Activated CD4-positive, alpha-beta T cell treated with anti-CD3 and anti-CD28 coated beads, Interleukin-2, amount 10 ng/mL, durations not matched to agents 7 days and 5 days (primary cell): Measurements from ENCODE around the gene ADAM12. TPM values are rescaled to one million over a fixed set of nuclear protein-coding genes. Genes with fewer than 3 reads are reported as not detected.
A peak's percentile ranks its signal among the peaks of the same experiment; 100 is the strongest.
"Not testable (repeated sequence)": the region's sequence is repeated elsewhere in the genome, so short reads cannot be mapped to it uniquely, and the experiment has no call there.

Experiments used
- CTCF ChIA-PET: fragments of 350-600 bp; sonication (Branson Sonifier 250); formaldehyde crosslinking; loops from one replicate; lab custom pipeline; 2021; ENCODE audit warnings: antibody characterized with exemption; lab: Charles Lee
- POLR2A ChIA-PET: fragments of 350-600 bp; sonication (Branson Sonifier 250); formaldehyde crosslinking; loops from one replicate; lab custom pipeline; 2021; ENCODE audit warnings: antibody characterized with exemption; lab: Charles Lee
- DNase-seq: peaks from one replicate; pipeline ENCODE4 v3.0.0-alpha.2; 2020
- H3K27ac Mint-ChIP-seq: one replicate; pipeline ENCODE4 v1.8.0; 2021; ENCODE audit warnings: mild to moderate bottlenecking, moderate library complexity, mixed read lengths
- H3K27me3 Mint-ChIP-seq: one replicate; pipeline ENCODE4 v1.8.0; 2021; ENCODE audit warnings: mixed read lengths
- H3K36me3 Mint-ChIP-seq: one replicate; pipeline ENCODE4 v1.8.0; 2021; ENCODE audit warnings: low read depth, mixed read lengths
- H3K4me1 Mint-ChIP-seq: one replicate; pipeline ENCODE4 v1.8.0; 2021; ENCODE audit warnings: mixed read lengths
- H3K4me3 Mint-ChIP-seq: one replicate; pipeline ENCODE4 v1.8.0; 2021; ENCODE audit warnings: mild to moderate bottlenecking, moderate library complexity, mixed read lengths
- H3K9me3 Mint-ChIP-seq: one replicate; pipeline ENCODE4 v1.8.0; 2021; ENCODE audit warnings: mixed read lengths
- total RNA-seq, 2 experiments: library from RNA; stranded (reverse); gene quantifications; one replicate each; pipeline ENCODE4 v1.2.3, GENCODE V29; 2021

The ADAM12 gene
- total RNA-seq, 2 experiments from 2014 or later, result 0.45 to 0.65 TPM

DNA sequence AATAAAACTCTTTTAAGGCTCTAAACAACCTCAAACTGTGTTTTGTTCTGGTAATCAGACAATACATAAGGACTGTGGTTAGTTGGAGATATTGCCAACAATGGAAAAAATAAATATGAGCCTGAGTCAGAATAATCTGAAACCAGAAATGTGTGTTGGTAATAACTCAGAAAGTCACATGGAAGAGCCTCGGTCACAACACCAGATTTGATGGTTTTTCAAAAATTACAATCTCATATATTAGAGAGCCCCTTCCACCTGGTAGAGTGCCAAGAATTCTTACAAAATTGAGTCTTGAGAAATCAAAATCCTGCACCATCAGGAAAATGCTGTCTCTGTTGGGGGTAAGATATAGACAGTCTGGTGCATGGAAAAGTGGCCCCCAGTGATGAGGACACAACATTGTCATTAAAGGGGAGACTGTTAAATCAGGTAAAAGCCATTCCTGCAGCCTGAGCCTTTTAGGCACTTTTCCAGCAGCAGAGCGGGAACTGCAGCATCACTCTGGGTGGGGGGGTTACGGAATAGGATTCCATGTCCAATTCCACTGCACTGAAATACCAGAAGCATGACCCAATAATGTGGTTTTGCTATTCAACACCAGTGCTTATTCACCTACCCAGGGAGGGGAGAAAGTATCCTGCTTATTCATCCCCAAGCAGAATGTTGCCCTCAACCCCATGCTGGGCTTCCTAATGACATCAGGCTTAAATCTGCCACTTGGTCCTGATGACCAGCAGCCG is 9.5 kb upstream of the ADAM12 start:
- H3K4me3 Mint-ChIP-seq, result no peak overlapping the region
- no peaks in the 10 kb centered on the region for H3K27me3 Mint-ChIP-seq
- H3K27ac Mint-ChIP-seq, result no peak overlapping the region
- H3K36me3 Mint-ChIP-seq, result no peaks in the 10 kb centered on the region
- H3K4me1 Mint-ChIP-seq, result no peaks in the 10 kb centered on the region
- DNase-seq, result no peak
- ChIA-PET POLR2A (no interaction called here), CTCF (no interaction called here)
- no peaks in the 10 kb centered on the region for H3K9me3 Mint-ChIP-seq

DNA sequence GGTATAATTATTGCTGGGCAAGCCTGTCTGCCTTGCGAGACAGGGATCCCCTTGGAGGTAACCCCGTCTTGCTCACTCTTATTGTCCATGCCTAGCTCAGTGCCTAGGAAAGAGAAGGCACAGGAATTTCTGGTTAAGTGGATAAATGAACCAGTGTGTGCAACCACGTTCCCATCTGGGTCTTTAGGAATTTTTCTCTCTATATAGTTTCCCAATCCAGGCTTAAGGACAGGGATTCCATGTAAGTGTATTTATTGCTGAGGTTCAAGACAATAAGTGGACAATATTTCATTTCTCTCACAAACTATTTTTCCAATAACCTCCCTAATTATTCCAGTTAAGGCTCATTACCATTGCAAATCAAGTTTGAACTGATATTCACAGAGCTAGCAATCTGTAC is 8.9 kb upstream of the ADAM12 start:
- Mint-ChIP-seq H3K4me3 (no peak overlapping the region), H3K27ac (no peak overlapping the region), H3K9me3 (no peaks in the 10 kb centered on the region), H3K4me1 (no peaks in the 10 kb centered on the region), H3K36me3 (no peaks in the 10 kb centered on the region), H3K27me3 (no peaks in the 10 kb centered on the region)
- ChIA-PET POLR2A (no interaction called here), CTCF (no interaction called here)
- DNase-seq, result no peak

DNA sequence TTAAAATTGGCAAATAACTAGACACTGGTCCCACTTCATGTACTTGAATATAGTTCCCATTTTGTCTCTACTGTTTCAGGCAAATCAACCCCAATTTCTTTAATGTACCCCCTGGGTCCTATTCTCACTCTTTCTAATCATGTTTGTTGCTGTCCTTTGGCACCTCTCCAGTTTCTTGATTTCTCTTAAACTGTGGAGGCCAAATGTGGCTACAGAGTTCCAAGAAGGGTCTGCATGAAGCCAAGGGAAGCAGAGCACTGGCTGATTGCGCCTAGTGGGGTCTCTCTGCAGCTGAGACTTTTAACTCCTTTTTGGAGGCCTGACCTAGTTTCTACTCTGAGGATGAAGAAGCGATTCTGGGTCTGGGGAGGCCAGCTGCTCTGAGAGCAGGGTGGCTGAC is 6.7 kb upstream of the ADAM12 start:
- H3K4me3 Mint-ChIP-seq, result no peak overlapping the region
- no peak overlapping the region for H3K27ac Mint-ChIP-seq
- no peaks in the 10 kb centered on the region for H3K4me1 Mint-ChIP-seq
- no peaks in the 10 kb centered on the region for H3K36me3 Mint-ChIP-seq
- POLR2A ChIA-PET, result no interaction called here
- no peaks in the 10 kb centered on the region for H3K9me3 Mint-ChIP-seq
- DNase-seq, result no peak
- CTCF ChIA-PET, result no interaction called here
- H3K27me3 Mint-ChIP-seq, result peaks cover 3% of the 10 kb centered on the region

DNA sequence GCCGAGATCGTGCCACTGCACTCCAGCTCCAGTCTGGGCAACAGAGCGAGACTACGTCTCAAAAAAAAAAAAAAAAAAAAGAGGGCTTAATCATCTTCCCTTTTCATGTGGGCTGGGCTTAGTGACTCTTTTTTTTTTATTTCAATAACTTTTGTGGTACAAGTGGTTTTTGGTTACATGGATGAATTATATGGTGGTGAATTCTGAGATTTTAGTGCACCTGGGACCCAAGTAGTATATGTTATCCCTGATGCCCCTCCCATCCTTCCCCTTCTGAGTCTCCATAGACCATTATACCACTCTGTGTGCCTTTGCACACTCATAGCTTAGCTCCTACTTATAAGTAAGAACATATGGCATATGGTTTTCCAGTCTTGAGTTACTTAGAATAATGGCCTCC is 4.8 kb upstream of the ADAM12 start:
- Mint-ChIP-seq H3K9me3 (no peaks in the 10 kb centered on the region), H3K36me3 (no peaks in the 10 kb centered on the region), H3K4me3 (no peak overlapping the region), H3K27ac (no peak overlapping the region), H3K27me3 (peaks cover 16% of the 10 kb centered on the region), H3K4me1 (no peaks in the 10 kb centered on the region)
- no peak for DNase-seq
- CTCF ChIA-PET, result no interaction called here
- POLR2A ChIA-PET, result no interaction called here

DNA sequence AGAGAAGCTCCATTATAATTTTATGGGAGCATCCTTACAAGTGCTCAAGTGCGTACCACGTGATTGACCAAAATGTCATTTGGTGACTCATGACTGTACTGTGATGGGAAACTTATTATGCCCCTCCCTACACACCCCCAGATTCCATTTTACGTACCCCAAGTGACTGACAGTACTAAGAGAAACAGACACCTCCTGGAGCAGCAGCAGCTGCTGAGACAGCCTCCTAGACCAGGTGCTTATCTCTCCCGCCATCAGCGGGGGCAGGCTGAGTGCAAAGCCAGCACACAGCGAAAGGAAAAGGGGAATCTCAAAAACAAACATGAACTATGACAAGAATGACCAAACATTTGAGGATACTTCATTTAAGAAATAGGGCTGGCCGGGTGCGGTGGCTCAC is 4.2 kb upstream of the ADAM12 start:
- Mint-ChIP-seq H3K27me3 (peaks cover 18% of the 10 kb centered on the region), H3K36me3 (no peaks in the 10 kb centered on the region), H3K9me3 (no peaks in the 10 kb centered on the region), H3K4me1 (no peaks in the 10 kb centered on the region), H3K27ac (no peak overlapping the region), H3K4me3 (no peak overlapping the region)
- POLR2A ChIA-PET, result no interaction called here
- CTCF ChIA-PET, result no interaction called here
- DNase-seq, result no peak

DNA sequence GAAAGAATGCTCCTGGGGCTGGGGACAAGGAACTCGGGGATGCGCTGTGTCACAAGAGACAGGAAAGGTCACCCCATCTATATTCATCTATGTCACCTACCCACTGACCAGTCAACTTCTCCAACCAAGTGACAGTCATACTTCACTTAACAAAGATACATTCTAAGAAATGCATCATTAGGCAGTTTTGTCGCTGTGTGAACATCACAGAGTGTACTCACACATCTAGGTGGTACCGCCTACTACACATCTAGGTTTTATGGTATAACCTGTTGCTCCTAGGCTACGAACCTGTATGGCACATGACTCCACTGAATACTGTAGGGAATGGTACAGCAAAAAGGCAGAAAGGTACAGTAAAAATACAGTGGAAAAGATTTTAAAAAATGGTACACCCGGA is 3.8 kb upstream of the ADAM12 start:
- peaks cover 22% of the 10 kb centered on the region for H3K27me3 Mint-ChIP-seq
- H3K9me3 Mint-ChIP-seq, result peaks cover under 1% of the 10 kb centered on the region
- no peak overlapping the region for H3K4me3 Mint-ChIP-seq
- ChIA-PET POLR2A (no interaction called here), CTCF (no interaction called here)
- peaks cover 3% of the 10 kb centered on the region for H3K4me1 Mint-ChIP-seq
- peaks cover 2% of the 10 kb centered on the region for H3K36me3 Mint-ChIP-seq
- no peak for DNase-seq
- H3K27ac Mint-ChIP-seq, result no peak overlapping the region

DNA sequence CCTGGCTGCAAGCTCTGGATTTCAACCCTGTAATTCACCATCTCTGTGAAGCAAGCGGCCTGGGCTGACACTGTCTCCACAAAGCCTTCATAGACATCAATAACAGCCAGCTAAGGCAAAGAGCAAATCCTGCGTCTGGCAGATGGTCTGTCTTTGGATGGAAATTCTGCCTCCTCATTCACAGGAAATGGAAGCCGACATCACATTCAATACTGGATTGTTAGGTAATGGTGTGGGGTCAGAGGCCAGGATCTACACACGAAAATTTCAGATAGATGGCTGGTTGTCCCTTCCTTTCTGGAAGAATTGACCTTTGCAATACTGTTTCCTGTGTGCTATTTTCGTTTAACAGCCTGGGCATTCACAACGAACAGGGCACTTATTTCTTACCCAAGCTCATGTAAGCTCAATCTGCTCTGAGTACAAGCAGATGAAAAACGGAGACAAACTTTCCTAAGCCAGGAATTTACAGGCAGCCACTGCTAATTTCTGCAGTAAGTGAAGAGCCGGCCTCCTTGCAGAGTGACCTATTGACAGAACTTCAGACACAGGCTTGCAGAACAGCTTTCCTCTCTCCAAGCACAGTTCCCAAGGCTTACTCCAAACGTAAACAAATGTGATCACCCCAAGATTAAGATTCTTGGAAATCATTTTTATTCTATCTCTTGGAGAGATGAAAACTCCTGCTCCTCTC is 3.1 kb upstream of the ADAM12 start:
- POLR2A ChIA-PET, result no interaction called here
- Mint-ChIP-seq H3K4me1 (peaks cover 6% of the 10 kb centered on the region), H3K4me3 (no peak overlapping the region), H3K27ac (no peak overlapping the region), H3K9me3 (peaks cover 3% of the 10 kb centered on the region), H3K36me3 (peaks cover 2% of the 10 kb centered on the region), H3K27me3 (peaks cover 29% of the 10 kb centered on the region)
- CTCF ChIA-PET, result no interaction called here
- DNase-seq, result no peak

DNA sequence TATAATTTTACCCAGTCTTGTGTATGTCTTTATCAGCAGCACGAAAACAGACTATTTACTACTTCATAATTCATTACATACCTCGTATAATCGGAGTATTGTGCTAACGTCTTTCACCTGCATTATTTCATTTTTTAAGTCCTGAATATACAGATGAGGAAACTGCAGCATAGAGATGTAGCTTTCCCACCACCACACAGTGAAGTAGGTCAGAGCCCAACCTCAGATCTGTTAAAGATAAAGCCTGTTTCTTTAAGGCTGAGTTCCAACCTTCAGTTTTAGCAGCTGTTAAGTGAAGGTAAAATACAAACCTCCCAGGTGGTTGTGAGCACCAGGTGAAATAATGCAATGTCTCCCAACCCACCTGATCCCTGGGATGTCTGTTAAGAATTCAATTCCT is 2.0 kb upstream of the ADAM12 start:
- H3K4me1 Mint-ChIP-seq, result peaks cover 6% of the 10 kb centered on the region
- H3K9me3 Mint-ChIP-seq, result peaks cover 3% of the 10 kb centered on the region
- ChIA-PET CTCF (no interaction called here), POLR2A (no interaction called here)
- H3K27me3 Mint-ChIP-seq, result peaks cover 38% of the 10 kb centered on the region
- no peak for DNase-seq
- H3K36me3 Mint-ChIP-seq, result peaks cover 2% of the 10 kb centered on the region
- no peak overlapping the region for H3K27ac Mint-ChIP-seq
- no peak overlapping the region for H3K4me3 Mint-ChIP-seq

DNA sequence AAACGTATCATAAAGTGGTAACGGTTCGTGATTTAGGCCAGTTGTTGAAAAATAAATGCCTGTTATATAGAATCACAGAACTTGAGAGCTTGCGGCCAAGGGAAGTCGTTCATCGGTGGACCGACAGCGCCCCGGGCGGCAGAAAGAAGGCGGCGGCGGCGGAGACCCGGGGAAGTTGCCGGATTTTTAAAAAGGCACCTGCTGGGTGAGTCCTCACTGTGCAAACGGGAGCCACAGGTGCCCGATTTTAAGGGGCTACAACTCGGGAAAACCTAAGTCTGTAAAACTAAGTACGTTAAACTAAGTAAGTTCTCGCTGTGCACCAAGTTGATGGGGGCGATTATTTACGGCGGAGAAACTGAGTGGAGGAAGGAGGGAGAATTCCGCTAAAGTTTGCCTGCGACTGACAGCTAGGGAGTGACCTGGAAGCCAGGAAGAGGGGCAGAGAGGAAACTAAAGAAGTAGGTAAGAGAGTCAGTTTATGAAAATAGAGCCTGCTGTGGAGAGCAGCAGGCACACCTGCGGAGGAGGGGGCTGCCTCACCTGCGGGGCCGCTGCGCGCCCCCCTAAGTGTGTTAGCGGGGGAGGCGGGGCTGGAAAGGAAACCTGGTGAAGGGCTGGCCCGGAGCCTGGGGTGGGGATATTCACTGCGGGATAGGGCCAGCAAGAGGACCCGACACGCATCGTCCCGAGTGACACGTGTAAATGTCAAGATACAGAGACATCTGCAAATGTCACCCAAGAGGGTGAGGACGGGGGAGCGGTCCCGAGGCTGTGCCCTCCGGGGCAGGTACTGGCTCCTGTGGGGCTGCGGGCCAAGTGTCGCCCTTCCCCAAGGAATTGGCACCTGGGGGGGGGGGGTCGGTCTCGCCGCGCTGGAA is 996 bp downstream of the ADAM12 start:
- CTCF ChIA-PET, result no interaction called here

DNA sequence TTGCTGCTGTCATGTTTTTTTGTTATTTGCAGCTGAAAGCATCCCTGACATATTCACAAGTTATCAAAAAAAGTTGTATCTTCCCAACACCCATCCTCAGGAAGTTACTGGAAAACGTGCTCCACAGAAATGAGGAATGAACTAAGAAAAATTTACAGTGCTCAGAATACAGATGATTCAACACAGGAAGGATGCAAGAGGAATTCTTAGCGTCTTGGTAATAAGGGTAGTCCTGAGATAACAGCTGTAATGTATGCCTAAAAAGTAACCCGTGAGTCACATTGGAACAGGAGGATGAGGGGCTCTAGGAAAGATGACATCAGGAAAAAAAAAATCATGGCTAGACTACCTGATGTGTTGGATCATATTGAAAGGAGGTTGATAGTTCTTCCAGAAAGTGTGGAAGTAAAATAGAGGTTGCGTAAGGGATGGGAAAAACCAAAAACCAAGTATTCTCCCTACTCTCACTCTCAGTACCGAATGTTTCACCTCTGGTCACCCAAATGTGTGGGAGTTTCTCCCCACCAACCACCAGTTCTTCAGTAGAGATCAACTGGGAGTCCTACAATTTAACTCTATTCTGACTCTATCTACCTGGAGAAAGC is 3.9 kb downstream of the ADAM12 start:
- Mint-ChIP-seq H3K27ac (no peak overlapping the region), H3K27me3 (peaks cover 29% of the 10 kb centered on the region), H3K4me1 (peaks cover 6% of the 10 kb centered on the region), H3K9me3 (peaks cover 7% of the 10 kb centered on the region), H3K4me3 (no peak overlapping the region), H3K36me3 (peaks cover 2% of the 10 kb centered on the region)
- POLR2A ChIA-PET, result no interaction called here
- no peak for DNase-seq
- CTCF ChIA-PET, result no interaction called here

More for the DNA sequence above, 996 bp downstream of the ADAM12 start:
- peak; percentile 12 for DNase-seq
- H3K27ac Mint-ChIP-seq, result peak overlapping the region; percentile 78
- H3K27me3 Mint-ChIP-seq, result peaks cover 38% of the 10 kb centered on the region
- POLR2A ChIA-PET, result no interaction called here
- H3K36me3 Mint-ChIP-seq, result peaks cover 2% of the 10 kb centered on the region
- H3K4me3 Mint-ChIP-seq, result peak overlapping the region; percentile 59
- peaks cover 6% of the 10 kb centered on the region for H3K4me1 Mint-ChIP-seq
- peaks cover 3% of the 10 kb centered on the region for H3K9me3 Mint-ChIP-seq

DNA sequence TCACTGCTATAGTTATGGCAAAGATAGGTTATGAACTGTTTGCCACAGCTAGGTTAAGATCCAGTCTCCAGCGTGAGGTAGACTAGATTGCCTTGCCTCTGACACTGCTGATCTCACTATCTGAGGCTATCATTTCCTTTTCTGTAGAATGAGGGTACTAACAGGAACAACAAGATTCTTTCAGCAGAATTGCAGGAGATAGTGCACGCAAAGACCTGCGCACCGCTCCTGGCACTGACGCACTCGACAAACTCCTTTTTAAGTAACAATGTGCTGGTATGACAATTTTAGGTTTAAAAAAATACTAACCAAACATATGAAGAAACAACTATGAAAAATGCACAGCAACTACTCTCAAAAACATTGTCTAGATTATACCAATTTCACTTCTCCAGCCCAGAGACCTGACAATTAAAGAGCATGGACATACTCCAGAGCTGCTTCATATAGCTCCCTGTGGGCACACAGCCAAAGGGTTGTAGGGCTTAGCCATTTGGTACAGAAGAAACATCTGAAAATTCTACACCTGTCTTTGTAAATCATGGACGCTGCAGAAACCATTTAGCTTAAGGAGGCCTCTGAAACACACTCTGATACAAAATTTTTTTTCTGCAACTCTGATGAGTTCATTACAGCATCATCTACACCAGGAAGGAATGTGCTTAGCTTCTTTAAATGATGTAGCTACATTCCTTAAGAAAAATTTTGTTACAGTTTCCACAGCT is 7.8 kb downstream of the ADAM12 start:
- DNase-seq, result no peak
- CTCF ChIA-PET, result no interaction called here
- no peak overlapping the region for H3K4me3 Mint-ChIP-seq
- no peak overlapping the region for H3K27ac Mint-ChIP-seq
- no peaks in the 10 kb centered on the region for H3K4me1 Mint-ChIP-seq
- POLR2A ChIA-PET, result no interaction called here
- H3K27me3 Mint-ChIP-seq, result peaks cover under 1% of the 10 kb centered on the region
- no peaks in the 10 kb centered on the region for H3K36me3 Mint-ChIP-seq
- H3K9me3 Mint-ChIP-seq, result peaks cover 4% of the 10 kb centered on the region

DNA sequence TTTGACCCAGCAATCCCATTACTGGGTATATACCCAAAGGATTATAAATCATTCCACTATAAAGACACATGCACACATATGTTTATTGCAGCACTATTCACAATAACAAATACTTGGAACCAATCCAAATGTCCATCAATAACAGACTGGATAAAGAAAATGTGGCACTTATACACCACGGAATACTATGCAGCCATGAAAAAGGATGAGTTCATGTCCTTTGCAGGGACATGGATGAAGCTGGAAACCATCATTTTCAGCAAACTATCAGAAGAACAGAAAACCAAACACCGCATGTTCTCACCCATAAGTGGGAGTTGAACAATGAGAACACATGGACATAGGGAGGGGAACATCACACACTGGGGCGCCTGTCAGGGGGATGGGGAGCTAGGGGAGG is 9.1 kb downstream of the ADAM12 start:
- H3K36me3 Mint-ChIP-seq, POLR2A ChIA-PET, H3K27me3 Mint-ChIP-seq, H3K4me3 Mint-ChIP-seq, CTCF ChIA-PET, H3K4me1 Mint-ChIP-seq, DNase-seq, H3K9me3 Mint-ChIP-seq, H3K27ac Mint-ChIP-seq: not testable (repeated sequence)
